Gastroesophageal sphincter (tissue), 4 donors: ENCODE measurements around the gene ZNF396. TPM values are rescaled to one million over a fixed set of nuclear protein-coding genes. Genes with fewer than 3 reads are reported as not detected.

Experiments
- ATAC-seq: fragments of 150-250 bp; one replicate; pipeline ENCODE4 v1.9.1; 2016; ENCODE audit warnings: mild to moderate bottlenecking, moderate library complexity
- H3K27ac ChIP-seq, 4 donors: fragments of 200-600 bp; sonication (generic) in 3 of 4; 1 replicate in 3 of 4; 2 replicates in 1 of 4; pipeline ENCODE4 v1.5.1; 2016 to 2019
- H3K27me3 ChIP-seq: fragments of 200-600 bp; sonication (generic); one replicate; pipeline ENCODE4 v1.5.1; 2019
- H3K36me3 ChIP-seq, 2 donors: fragments of 200-600 bp; sonication (generic); one replicate each; pipeline ENCODE4 v1.5.1; 2019; ENCODE audit warnings: control low read depth in 1 of 2
- H3K4me1 ChIP-seq, 3 donors: fragments of 200-600 bp; sonication (generic); 1 replicate in 2 of 3; 2 replicates in 1 of 3; pipeline ENCODE4 v1.5.1; 2016 to 2019; ENCODE audit warnings: control low read depth in 2 of 3
- H3K4me3 ChIP-seq, 2 donors: fragments of 200-600 bp; sonication (generic); one replicate each; pipeline ENCODE4 v1.5.1; 2019; ENCODE audit warnings: mild to moderate bottlenecking in 1 of 2, moderate library complexity in 1 of 2
- H3K9me3 ChIP-seq, 3 donors: fragments of 200-600 bp; sonication (generic); one replicate each; pipeline ENCODE4 v1.5.1; 2017 to 2019; ENCODE audit warnings: control low read depth in 2 of 3
- EP300 ChIP-seq: sonication (generic); formaldehyde crosslinking; IDR thresholded peaks from one replicate; pipeline ENCODE4 v1.6.1; 2017; ENCODE audit warnings: antibody characterized with exemption, mild to moderate bottlenecking
- POLR2A ChIP-seq, 2 donors: fragments of 450-650 bp; IDR thresholded peaks; one replicate each; pipeline ENCODE4 v1.6.1; 2017; ENCODE audit warnings: antibody characterized with exemption in 2 of 2, mild to moderate bottlenecking in 2 of 2, moderate library complexity in 1 of 2
- POLR2AphosphoS5 ChIP-seq: sonication (generic); formaldehyde crosslinking; IDR thresholded peaks from one replicate; pipeline ENCODE4 v1.6.1; 2017; ENCODE audit warnings: antibody characterized with exemption
- WGBS, 2 donors: methylation state at CpG; one replicate each; pipeline ENCODE4 v1.1.5; 2018; ENCODE audit warnings: low coverage in 1 of 2; 5-methylcytosine and 5-hydroxymethylcytosine counted together
- total RNA-seq, 4 donors: library from RNA; depleted of rRNA; stranded (reverse); fragments of >200 nt; gene quantifications; one replicate each; pipeline ENCODE4 v1.1.0, GENCODE V29; 2016
- TF ChIP-seq, protein P1 (sequence below), 4 experiments: fragments of 200-600 bp in 2 of 4; fragments of 450-650 bp in 2 of 4; sonication (generic) in 1 of 4; IDR thresholded peaks; one replicate each; pipeline ENCODE4 v1.5.1; 2017 to 2019; ENCODE audit warnings: antibody characterized with exemption in 4 of 4, mild to moderate bottlenecking in 2 of 4, moderate library complexity in 2 of 4

The ZNF396 gene
- total RNA-seq, 4 donors from 2014 or later, result 2.2 to 4.1 (median 3.1) TPM

DNA sequence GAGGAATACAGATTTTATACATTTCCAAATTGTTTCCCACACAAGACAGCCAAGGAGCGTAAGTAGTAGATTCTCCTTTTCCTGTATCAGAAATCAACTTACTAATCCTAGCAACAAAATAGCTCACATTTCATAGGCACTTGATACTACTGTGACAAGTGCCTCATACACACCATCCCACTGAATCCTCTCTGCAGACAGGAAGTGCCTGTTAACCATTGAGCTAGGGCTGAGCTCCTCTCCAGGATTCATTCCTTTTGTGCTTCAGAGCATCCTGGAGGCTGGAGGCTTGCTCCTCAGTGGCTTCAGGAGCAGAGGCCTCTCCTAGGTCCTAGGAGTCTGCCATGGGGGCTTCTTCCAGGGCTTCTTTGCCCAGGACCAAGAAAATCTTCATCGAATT is 20.8 kb upstream of the ZNF396 start:
- WGBS, 2 donors, result 91 to 100% methylated on average over 1 to 2 of the region's 2 CpGs
- TF ChIP-seq POLR2A (IDR thresholded peaks at IDR 0.05), result no peak
- no peak for TF ChIP-seq EP300
- no peak for TF ChIP-seq POLR2AphosphoS5
- no peaks in the 10 kb centered on the region for H3K36me3 ChIP-seq
- no peak for ATAC-seq
- no peak overlapping the region for H3K4me3 ChIP-seq
- no peaks in the 10 kb centered on the region for H3K27me3 ChIP-seq
- no peak overlapping the region for H3K27ac ChIP-seq
- no peaks in the 10 kb centered on the region for H3K9me3 ChIP-seq
- H3K4me1 ChIP-seq, result no peaks in the 10 kb centered on the region

GRCh38 chr18:35393716-35394115 is 16.6 kb upstream of the ZNF396 start:
- no peaks in the 10 kb centered on the region for H3K4me1 ChIP-seq
- H3K9me3 ChIP-seq, result peaks cover 0 to 5% (median 0%) of the 10 kb centered on the region in 3 donors
- TF ChIP-seq POLR2A (IDR thresholded peaks at IDR 0.05) (no peak), POLR2AphosphoS5 (no peak), EP300 (no peak)
- TF ChIP-seq, protein P1, sequence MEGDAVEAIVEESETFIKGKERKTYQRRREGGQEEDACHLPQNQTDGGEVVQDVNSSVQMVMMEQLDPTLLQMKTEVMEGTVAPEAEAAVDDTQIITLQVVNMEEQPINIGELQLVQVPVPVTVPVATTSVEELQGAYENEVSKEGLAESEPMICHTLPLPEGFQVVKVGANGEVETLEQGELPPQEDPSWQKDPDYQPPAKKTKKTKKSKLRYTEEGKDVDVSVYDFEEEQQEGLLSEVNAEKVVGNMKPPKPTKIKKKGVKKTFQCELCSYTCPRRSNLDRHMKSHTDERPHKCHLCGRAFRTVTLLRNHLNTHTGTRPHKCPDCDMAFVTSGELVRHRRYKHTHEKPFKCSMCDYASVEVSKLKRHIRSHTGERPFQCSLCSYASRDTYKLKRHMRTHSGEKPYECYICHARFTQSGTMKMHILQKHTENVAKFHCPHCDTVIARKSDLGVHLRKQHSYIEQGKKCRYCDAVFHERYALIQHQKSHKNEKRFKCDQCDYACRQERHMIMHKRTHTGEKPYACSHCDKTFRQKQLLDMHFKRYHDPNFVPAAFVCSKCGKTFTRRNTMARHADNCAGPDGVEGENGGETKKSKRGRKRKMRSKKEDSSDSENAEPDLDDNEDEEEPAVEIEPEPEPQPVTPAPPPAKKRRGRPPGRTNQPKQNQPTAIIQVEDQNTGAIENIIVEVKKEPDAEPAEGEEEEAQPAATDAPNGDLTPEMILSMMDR (IDR thresholded peaks at IDR 0.05), result no peak
- no peak overlapping the region for H3K27ac ChIP-seq
- H3K27me3 ChIP-seq, result no peaks in the 10 kb centered on the region
- H3K36me3 ChIP-seq, result no peaks in the 10 kb centered on the region
- ATAC-seq, result no peak
- H3K4me3 ChIP-seq, result no peak overlapping the region

GRCh38 chr18:35392375-35392774 is 15.2 kb upstream of the ZNF396 start:
- Histone ChIP-seq H3K4me3 (no peak overlapping the region), H3K9me3 (peaks cover 0 to 5% (median 0%) of the 10 kb centered on the region in 3 donors), H3K36me3 (no peaks in the 10 kb centered on the region), H3K27me3 (no peaks in the 10 kb centered on the region), H3K4me1 (no peaks in the 10 kb centered on the region), H3K27ac (no peak overlapping the region)
- ATAC-seq, result no peak
- no peak for TF ChIP-seq POLR2A (IDR thresholded peaks at IDR 0.05)
- TF ChIP-seq, protein P1 (IDR thresholded peaks at IDR 0.05), result no peak
- no peak for TF ChIP-seq POLR2AphosphoS5
- TF ChIP-seq EP300, result no peak

GRCh38 chr18:35390951-35391700 is 14.0 kb upstream of the ZNF396 start:
- Histone ChIP-seq H3K9me3 (peaks cover 0 to 5% (median 0%) of the 10 kb centered on the region in 3 donors), H3K36me3 (no peaks in the 10 kb centered on the region), H3K4me3 (no peak overlapping the region), H3K4me1 (peaks cover 0 to 4% (median 0%) of the 10 kb centered on the region in 3 donors), H3K27ac (no peak overlapping the region), H3K27me3 (no peaks in the 10 kb centered on the region)
- no peak for ATAC-seq
- WGBS, 2 donors, result 22 to 59% methylated on average over 2 to 3 of the region's 3 CpGs
- TF ChIP-seq EP300 (no peak), POLR2A (IDR thresholded peaks at IDR 0.05) (no peak), POLR2AphosphoS5 (no peak)
- TF ChIP-seq, protein P1 (IDR thresholded peaks at IDR 0.05), result no peak

DNA sequence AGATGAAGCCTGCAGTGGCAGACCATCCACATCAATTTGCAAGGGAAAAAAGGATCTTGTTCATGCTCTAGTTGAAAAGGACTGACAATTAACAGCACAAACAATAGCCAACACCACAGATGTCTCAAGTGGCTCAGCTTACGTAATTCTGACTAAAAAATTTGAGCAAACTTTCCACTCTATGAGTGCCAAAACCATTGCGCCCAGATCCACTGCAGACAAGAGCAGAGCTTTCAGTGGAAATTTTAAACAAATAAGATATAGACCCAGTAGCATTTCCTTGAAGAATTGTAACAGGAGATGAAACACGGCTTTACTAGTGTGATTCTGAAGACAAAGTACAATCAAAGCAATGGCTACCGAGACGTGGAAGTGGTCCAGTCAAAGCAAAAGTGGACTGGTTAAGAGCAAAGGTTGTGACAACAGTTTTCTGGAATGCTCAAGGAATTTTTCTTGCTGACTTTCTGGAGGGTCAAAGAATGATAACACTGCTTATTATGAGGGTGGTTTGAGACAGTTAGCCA is 12.0 kb upstream of the ZNF396 start:
- H3K27ac ChIP-seq, result peak overlapping the region in 2 of 4 donors; percentile 9 to 38
- no peak for TF ChIP-seq POLR2A (IDR thresholded peaks at IDR 0.05)

DNA sequence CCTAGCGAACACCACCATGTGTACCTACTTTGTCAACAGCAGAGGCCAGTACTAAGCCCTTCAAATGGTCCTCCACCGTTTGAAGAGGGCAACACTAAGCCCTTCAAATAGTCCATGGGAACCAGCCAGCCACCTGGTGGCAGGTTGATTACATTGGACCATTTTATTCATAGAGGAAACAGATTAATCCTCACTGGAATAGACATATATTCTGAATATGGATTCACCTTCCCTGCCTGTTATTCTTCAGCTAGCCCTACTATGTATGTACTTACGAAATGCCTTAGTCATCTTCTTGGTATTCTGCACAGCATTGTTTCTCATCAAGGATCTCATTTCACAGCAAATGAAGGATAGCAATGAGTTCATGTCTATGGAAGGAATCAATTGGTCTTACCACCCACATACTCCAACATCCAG is 10.0 kb upstream of the ZNF396 start:
- no peak for ATAC-seq

More for the DNA sequence above, 12.0 kb upstream of the ZNF396 start:
- WGBS, 2 donors, result 27 to 29% methylated on average over 3 to 5 of the region's 5 CpGs
- Histone ChIP-seq H3K36me3 (no peaks in the 10 kb centered on the region), H3K27me3 (no peaks in the 10 kb centered on the region), H3K4me1 (peaks cover 0 to 4% (median 0%) of the 10 kb centered on the region in 3 donors), H3K9me3 (peaks cover 0 to 5% (median 0%) of the 10 kb centered on the region in 3 donors), H3K4me3 (no peak overlapping the region)
- ATAC-seq, result peak; percentile 75

More for the DNA sequence above, 10.0 kb upstream of the ZNF396 start:
- TF ChIP-seq, protein P1 (IDR thresholded peaks at IDR 0.05), result no peak
- TF ChIP-seq EP300, result no peak
- TF ChIP-seq POLR2AphosphoS5, result no peak
- no peak for TF ChIP-seq POLR2A (IDR thresholded peaks at IDR 0.05)
- H3K9me3 ChIP-seq, result peaks cover 0 to 2% (median 0%) of the 10 kb centered on the region in 3 donors
- 20 to 42% methylated on average over 1 to 2 of the region's 3 CpGs for WGBS, 2 donors
- H3K4me1 ChIP-seq, result peaks cover 0 to 4% (median 0%) of the 10 kb centered on the region in 3 donors
- no peaks in the 10 kb centered on the region for H3K27me3 ChIP-seq
- no peaks in the 10 kb centered on the region for H3K36me3 ChIP-seq
- no peak overlapping the region for H3K27ac ChIP-seq
- no peak overlapping the region for H3K4me3 ChIP-seq
